Muscle layer of duodenum (tissue), 2 donors: Measurements from ENCODE around the gene AMIGO1.
A peak's percentile ranks its signal among the peaks of the same experiment; 100 is the strongest.

Experiments used
- H3K27ac ChIP-seq: one replicate; pipeline ENCODE4 v1.7.0; 2013; ENCODE audit warnings: mild to moderate bottlenecking, low read length
- H3K27me3 ChIP-seq: one replicate; pipeline ENCODE4 v1.7.0; 2013; ENCODE audit warnings: low read depth, mild to moderate bottlenecking, control low read depth, low read length
- H3K36me3 ChIP-seq, 2 donors: one replicate each; pipeline ENCODE4 v1.7.0; 2013; ENCODE audit warnings: low read length in 2 of 2, control low read depth in 1 of 2, mild to moderate bottlenecking in 1 of 2; ENCODE audit not compliant: insufficient read depth in 2 of 2, control insufficient read depth in 1 of 2
- H3K4me1 ChIP-seq, 2 donors: one replicate each; pipeline ENCODE4 v1.7.0; 2013; ENCODE audit warnings: low read length in 2 of 2, mild to moderate bottlenecking in 2 of 2, control low read depth in 1 of 2, moderate library complexity in 1 of 2; ENCODE audit not compliant: insufficient read depth in 2 of 2, control insufficient read depth in 1 of 2
- H3K4me3 ChIP-seq, 2 donors: one replicate each; pipeline ENCODE4 v1.7.0; 2013; ENCODE audit warnings: low read length in 2 of 2, low read depth in 1 of 2, mild to moderate bottlenecking in 1 of 2
- H3K9me3 ChIP-seq, 2 donors: one replicate each; pipeline ENCODE4 v1.7.0; 2013; ENCODE audit warnings: low read length in 2 of 2, control low read depth in 1 of 2, mild to moderate bottlenecking in 1 of 2; ENCODE audit not compliant: control insufficient read depth in 1 of 2
- donor health status: healthy.

The AMIGO1 gene

GRCh38 chr1:109499081-109499480, 10.4 kb downstream of the AMIGO1 start:
- H3K27me3 ChIP-seq: no peaks in the 10 kb centered on the region
- no peaks in the 10 kb centered on the region for H3K9me3 ChIP-seq
- H3K36me3 ChIP-seq: peaks cover 11 to 23% of the 10 kb centered on the region in 2 donors
- peaks cover 10 to 45% of the 10 kb centered on the region in 2 donors for H3K4me1 ChIP-seq
- H3K4me3 ChIP-seq: no peak overlapping the region
- H3K27ac ChIP-seq: no peak overlapping the region

DNA sequence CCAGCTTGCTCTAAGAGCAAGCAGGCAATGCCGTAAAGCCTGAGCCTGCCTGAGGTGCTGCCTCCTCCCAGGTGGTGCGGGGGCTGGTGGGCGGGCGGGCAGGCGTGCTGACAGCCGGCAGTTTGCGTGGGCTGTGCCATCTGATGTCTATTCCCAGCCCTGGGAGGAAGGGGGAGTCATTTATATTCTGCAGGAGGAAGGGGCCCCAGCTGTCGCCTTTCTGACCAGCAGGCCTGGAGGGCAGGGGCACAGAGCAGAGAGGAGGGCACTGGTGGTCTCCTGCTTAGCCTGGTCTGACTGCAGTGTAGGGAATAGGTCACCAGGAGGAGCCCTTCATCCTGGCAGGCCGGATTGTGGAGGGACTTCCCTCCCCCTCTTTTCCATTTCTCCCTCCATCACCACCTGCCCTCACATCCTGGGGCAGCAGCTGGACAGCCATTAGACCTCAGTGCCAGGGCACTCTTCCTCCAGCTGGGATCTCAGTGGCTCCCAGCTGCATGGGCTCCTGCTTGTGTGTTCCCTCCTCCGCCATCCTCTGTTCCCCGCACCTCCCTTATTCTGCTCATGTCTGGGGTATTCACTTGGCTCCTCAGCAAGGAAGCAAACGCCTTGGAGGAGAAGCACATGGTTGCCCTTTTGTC, 11.2 kb downstream of the AMIGO1 start:
- Histone ChIP-seq H3K36me3 (peaks cover 11 to 23% of the 10 kb centered on the region in 2 donors), H3K4me1 (peaks cover 14 to 50% of the 10 kb centered on the region in 2 donors), H3K9me3 (no peaks in the 10 kb centered on the region), H3K4me3 (no peak overlapping the region), H3K27ac (no peak overlapping the region), H3K27me3 (no peaks in the 10 kb centered on the region)

DNA sequence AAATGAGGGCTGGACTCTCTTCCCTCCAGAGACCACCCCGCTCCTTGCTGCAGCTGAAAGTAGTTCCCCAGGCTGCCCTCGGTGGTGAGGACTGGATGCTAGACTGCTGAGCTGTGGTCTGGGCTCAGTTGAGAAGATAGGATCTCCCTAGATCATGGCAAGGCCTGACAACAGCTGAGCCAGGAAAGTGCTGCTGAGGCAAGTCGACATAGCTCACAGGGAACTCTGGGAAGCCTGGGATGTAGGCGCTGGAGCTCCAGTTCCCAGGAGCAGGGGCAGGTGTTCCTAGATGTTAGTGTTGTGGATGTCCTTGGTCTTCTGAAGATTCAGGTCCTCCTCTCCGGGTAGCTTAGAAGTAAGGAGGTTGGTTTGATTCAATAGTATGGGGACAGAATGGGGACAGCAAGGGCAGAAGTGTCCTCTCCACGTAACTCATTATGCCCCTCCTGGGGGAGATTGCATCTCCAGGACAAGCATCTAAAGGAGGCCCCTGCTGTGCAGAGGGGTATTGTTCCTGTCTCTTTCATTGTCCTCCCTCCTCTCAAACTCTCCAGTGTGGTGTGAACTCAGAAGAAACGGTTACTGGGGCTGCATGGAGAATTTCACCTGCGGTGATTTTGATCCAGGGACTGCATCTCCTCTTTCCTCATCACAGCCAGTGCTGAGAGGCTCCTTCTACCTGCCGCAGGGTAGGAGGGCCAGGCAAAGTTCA, 11.9 kb downstream of the AMIGO1 start:
- no peaks in the 10 kb centered on the region for H3K9me3 ChIP-seq
- H3K4me1 ChIP-seq: peaks cover 14 to 52% of the 10 kb centered on the region in 2 donors
- no peak overlapping the region for H3K27ac ChIP-seq
- H3K4me3 ChIP-seq: no peak overlapping the region
- H3K27me3 ChIP-seq: no peaks in the 10 kb centered on the region
- H3K36me3 ChIP-seq: peaks cover 11 to 23% of the 10 kb centered on the region in 2 donors

DNA sequence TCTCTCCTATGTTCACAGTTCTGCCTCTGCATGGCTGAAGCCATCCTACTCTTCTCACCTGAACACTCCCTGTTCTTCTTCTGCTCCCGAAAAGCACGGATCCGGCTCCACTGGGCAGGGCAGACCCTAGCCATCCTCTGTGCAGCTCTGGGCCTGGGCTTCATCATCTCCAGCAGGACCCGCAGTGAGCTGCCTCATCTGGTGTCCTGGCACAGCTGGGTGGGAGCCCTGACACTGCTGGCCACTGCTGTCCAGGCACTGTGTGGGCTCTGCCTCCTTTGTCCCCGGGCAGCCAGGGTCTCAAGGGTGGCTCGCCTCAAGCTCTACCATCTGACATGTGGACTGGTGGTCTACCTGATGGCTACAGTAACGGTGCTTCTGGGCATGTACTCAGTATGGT, 13.8 kb downstream of the AMIGO1 start:
- peaks cover 8 to 41% of the 10 kb centered on the region in 2 donors for H3K4me1 ChIP-seq
- H3K27ac ChIP-seq: no peak overlapping the region
- H3K36me3 ChIP-seq: peaks cover 11 to 23% of the 10 kb centered on the region in 2 donors

GRCh38 chr1:109493805-109494539, 15.6 kb downstream of the AMIGO1 start, which contains the start of gene CYB561D1:
TSS of gene CYB561D1 (plus strand) at chr1:109494094. CDS start at chr1:109494140, 46 bp downstream.
- H3K36me3 ChIP-seq: peaks cover 11 to 26% of the 10 kb centered on the region in 2 donors

More for the DNA sequence above, 13.8 kb downstream of the AMIGO1 start:
- Histone ChIP-seq H3K9me3 (no peaks in the 10 kb centered on the region), H3K27me3 (no peaks in the 10 kb centered on the region), H3K4me3 (no peak overlapping the region)

GRCh38 chr1:109493227-109493626, 16.3 kb downstream of the AMIGO1 start:
- H3K27me3 ChIP-seq: no peaks in the 10 kb centered on the region

More at GRCh38 chr1:109493805-109494539, 15.6 kb downstream of the AMIGO1 start, which contains the start of gene CYB561D1:
- H3K4me3 ChIP-seq: peak within 1 kb of the TSS; percentile 84 to 96
- H3K27me3 ChIP-seq: no peaks in the 10 kb centered on the region
- peak within 1 kb of the TSS; percentile 45 for H3K27ac ChIP-seq
- peaks cover 4 to 27% of the 10 kb centered on the region in 2 donors for H3K4me1 ChIP-seq
- H3K9me3 ChIP-seq: no peaks in the 10 kb centered on the region

GRCh38 chr1:109492779-109493178, 16.7 kb downstream of the AMIGO1 start:
- peaks cover 4 to 20% of the 10 kb centered on the region in 2 donors for H3K4me1 ChIP-seq
- no peak overlapping the region for H3K4me3 ChIP-seq
- no peak overlapping the region for H3K27ac ChIP-seq
- H3K27me3 ChIP-seq: no peaks in the 10 kb centered on the region
- H3K36me3 ChIP-seq: peaks cover 11 to 28% of the 10 kb centered on the region in 2 donors
- no peaks in the 10 kb centered on the region for H3K9me3 ChIP-seq

More at GRCh38 chr1:109493227-109493626, 16.3 kb downstream of the AMIGO1 start:
- Histone ChIP-seq H3K4me3 (peak overlapping the region in 1 of 2 donors; percentile 84), H3K9me3 (no peaks in the 10 kb centered on the region), H3K4me1 (peaks cover 4 to 20% of the 10 kb centered on the region in 2 donors), H3K27ac (no peak overlapping the region), H3K36me3 (peaks cover 11 to 29% of the 10 kb centered on the region in 2 donors)

DNA sequence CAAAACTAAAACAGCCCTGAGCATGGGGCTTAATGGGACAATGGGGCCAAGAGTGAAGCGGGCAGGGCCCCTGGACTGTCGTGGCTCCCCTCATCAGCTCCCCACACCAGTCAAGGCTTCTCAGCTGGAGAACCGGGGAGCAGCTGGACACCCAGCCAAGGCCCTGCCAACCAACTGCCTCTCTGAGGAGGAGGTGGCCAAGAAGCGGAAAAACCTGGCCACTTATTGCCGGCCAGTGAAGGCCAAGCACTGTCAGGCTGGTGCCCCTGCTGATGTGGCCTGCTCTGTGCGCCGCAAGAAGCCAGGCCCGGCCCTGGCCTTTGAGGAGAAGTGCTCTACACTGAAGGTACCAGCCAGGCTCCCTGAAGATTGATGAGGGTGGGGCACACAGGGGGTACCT, 18.2 kb downstream of the AMIGO1 start:
- Histone ChIP-seq H3K4me3 (no peak overlapping the region), H3K4me1 (peaks cover 4 to 20% of the 10 kb centered on the region in 2 donors), H3K9me3 (no peaks in the 10 kb centered on the region), H3K27me3 (no peaks in the 10 kb centered on the region), H3K27ac (no peak overlapping the region), H3K36me3 (peaks cover 6 to 22% of the 10 kb centered on the region in 2 donors)

DNA sequence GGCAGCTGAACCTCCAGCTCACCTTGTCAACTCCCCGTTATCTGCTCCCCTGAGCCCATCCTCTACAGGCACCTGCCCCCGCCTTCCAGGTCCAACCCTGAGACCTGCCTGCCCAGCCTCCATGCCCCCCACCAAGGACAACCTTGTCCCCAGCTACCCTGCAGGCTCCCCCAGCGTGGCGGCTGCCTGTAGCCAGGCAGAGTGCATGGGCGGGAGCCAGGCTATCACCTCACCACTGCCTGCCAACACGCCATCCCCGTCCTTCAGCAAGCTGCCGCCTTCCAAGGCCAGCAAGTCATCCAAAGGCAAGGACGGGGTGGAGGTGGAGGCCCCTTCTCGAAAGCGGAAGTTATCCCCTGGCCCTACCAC, 18.6 kb downstream of the AMIGO1 start:
- Histone ChIP-seq H3K9me3 (no peaks in the 10 kb centered on the region), H3K4me1 (peaks cover 4 to 20% of the 10 kb centered on the region in 2 donors), H3K27ac (no peak overlapping the region), H3K36me3 (peaks cover 1 to 18% of the 10 kb centered on the region in 2 donors), H3K27me3 (no peaks in the 10 kb centered on the region), H3K4me3 (no peak overlapping the region)

DNA sequence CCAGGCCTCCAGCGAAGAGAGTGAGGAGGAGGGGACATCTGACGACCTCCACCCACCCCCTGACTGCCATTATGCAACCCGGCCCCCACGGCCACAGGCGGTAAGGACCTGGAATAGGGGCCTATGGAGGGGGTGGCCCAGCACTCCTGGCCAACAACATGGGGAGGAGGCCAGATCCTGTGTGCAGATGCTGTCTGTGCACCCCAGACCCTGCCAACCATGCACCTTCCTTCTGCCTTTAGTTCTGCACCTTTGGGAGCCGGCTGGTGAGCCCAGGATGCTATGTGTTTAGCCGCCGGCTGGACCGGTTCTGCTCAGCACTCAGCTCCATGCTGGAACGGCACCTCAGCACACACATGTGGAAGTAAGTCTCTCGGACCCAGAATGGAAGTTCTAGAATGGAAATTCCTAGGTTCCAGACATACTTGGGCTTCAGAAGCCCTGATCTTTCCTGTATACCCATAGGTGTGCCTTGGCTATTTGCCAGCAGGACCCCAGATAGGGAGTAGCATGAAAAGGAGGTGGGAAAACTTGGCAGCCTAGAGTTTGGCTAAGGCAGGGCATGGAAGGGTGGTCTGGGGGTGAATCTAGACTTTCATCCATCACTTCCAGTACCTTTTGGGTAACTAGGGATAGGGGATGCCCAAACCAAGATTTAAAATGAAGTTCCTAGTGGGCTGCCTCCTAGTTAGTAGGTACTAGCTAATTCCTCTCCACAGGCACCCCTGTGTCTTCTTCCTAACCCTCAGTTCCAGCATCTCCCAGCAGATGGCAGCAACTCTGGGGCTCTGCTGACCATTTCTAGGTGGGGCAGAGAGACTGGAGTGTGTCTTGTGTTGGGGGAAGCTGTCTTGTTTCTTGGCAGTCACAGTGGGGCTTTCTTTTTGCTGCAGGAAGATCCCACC, 19.2 kb downstream of the AMIGO1 start:
- Histone ChIP-seq H3K9me3 (no peaks in the 10 kb centered on the region), H3K27ac (no peak overlapping the region), H3K36me3 (peaks cover 0 to 14% of the 10 kb centered on the region in 2 donors), H3K4me1 (peaks cover 4 to 23% of the 10 kb centered on the region in 2 donors), H3K27me3 (no peaks in the 10 kb centered on the region), H3K4me3 (no peak overlapping the region)
